Measurements from ENCODE around the gene NALF2. TPM values are rescaled to one million over a fixed set of nuclear protein-coding genes. Genes with fewer than 3 reads are reported as not detected.

The NALF2 gene
- total and polyA plus RNA-seq, 2 of the 13 experiments (the other 11 are each of a cell fraction or from before 2014, with no cell fraction given) = 2.2 to 4.0 TPM

DNA sequence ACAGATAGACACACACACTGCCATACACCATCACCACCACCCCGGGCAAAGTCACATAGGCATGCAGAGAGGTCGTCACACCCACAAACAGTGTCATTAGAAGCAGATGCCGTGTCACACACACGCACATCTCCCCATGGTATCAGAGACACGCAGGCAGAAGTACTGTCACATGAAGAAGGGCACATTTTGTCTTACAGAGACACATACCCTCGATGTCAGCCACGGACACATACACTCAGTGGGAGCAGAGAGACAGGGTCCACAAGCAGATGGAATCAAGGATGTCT, 3.3 kb downstream of the NALF2 start:
- no TSS peak for BruUV-seq (replicated peaks)
- ATAC-seq (no peak), DNase-seq (ENCODE audit: low spot score) (no peak), FAIRE-seq (no peak)
- ChIA-PET CTCF (ENCODE audit: low intra/inter-chr PET ratio, low total read pairs) (no interaction called here), POLR2A (no interaction called here)
- Histone ChIP-seq H3K27ac (ENCODE audit: extremely low read length, insufficient read depth, low read length) (no peak overlapping the region), H3K79me2 (ENCODE audit: insufficient read depth, low read length) (peaks cover 6% of the 10 kb centered on the region), H3K9ac (ENCODE audit: insufficient read depth, low read depth, low read length) (no peak overlapping the region), H3K36me3 (replicated peaks in 1 of 2; ENCODE audit: control insufficient read depth in 1 of 2, insufficient read depth in 2 of 2, low read length in 2 of 2) (no peaks in the 10 kb centered on the region; a peak in 1 of 5 replicates), H3K9me3 (ENCODE audit: low read length) (no peaks in the 10 kb centered on the region), H4K20me1 (ENCODE audit: insufficient read depth, low read length) (0 out of 2 replicates have a peak, but pooled peaks cover 3% of the 10 kb centered on the region), H3K4me3 (replicated peaks in 1 of 3; ENCODE audit: insufficient read depth in 1 of 3, low read depth in 2 of 3, low read length in 3 of 3) (no peak overlapping the region), H3K27me3 (ENCODE audit: control insufficient read depth in 1 of 2, insufficient read depth in 2 of 2, low read length in 2 of 2) (no peaks in the 10 kb centered on the region), H3K4me2 (ENCODE audit: low read depth, low read length) (peak overlapping the region; percentile 61), H3K4me1 (ENCODE audit: insufficient read depth, low read length) (peaks cover 30% of the 10 kb centered on the region), H2AFZ (ENCODE audit: low read length) (no peak overlapping the region)
- intact Hi-C loops (cut with micrococcal nuclease; ENCODE audit: unreplicated experiment) = no loop called here
- in situ Hi-C loops (cut with HindIII; ENCODE audit: extremely low pct_ligation_motif_present, low pct_unique_long_range_greater_than_20kb) = no loop called here
- TF ChIP-seq ZNF44 (CRISPR knock-in tag; IDR thresholded peaks at IDR 0.05) = no peak
- TF ChIP-seq ADNP (CRISPR knock-in tag; IDR thresholded peaks at IDR 0.05) = no peak
- no peak for TF ChIP-seq MATR3 (CRISPR knock-in tag; IDR thresholded peaks at IDR 0.05)
- no peak for TF ChIP-seq ZNF432 (CRISPR knock-in tag; IDR thresholded peaks at IDR 0.05; ENCODE audit: borderline replicate concordance)
- TF ChIP-seq SSRP1 (CRISPR knock-in tag; IDR thresholded peaks at IDR 0.05) = no peak
- TF ChIP-seq NONO (IDR thresholded peaks at IDR 0.05) = no peak
- TF ChIP-seq NONO (CRISPR knock-in tag; conservative IDR thresholded peaks at IDR 0.05) = no peak
- no peak for TF ChIP-seq MTA1 (CRISPR knock-in tag; IDR thresholded peaks at IDR 0.05; ENCODE audit: borderline replicate concordance)
- 90% methylated on average over 7 of the region's 7 CpGs for WGBS (ENCODE audit: low lambda C conversion rate)

DNA sequence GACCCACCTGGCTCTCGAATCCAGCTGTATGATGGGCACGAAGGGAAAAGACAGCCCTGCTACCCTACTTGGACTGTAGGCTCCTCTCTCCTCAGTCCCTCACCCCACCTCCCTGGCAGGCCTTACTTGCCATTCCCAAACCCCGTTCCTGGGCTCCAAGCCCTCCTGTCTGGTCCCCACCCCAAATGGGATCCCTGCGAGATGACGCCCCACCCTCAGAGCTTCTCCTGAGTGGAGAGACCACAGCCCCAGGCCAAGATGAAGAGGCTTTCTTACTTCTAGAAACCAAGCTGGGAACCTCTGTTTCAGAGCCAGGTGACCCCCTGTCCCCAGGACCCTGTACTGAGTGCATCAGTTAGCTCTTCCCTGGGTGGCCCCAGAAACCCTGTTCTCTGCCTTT, 4.5 kb downstream of the NALF2 start:
- H3K9me3 ChIP-seq (ENCODE audit: low read length) = no peaks in the 10 kb centered on the region
- CTCF ChIA-PET (ENCODE audit: low intra/inter-chr PET ratio, low total read pairs) = no interaction called here
- H2AFZ ChIP-seq (ENCODE audit: low read length) = no peak overlapping the region
- in situ Hi-C loops (cut with HindIII; ENCODE audit: extremely low pct_ligation_motif_present, low pct_unique_long_range_greater_than_20kb) (no loop called here), intact Hi-C loops (cut with micrococcal nuclease; ENCODE audit: unreplicated experiment) (no loop called here)
- H3K36me3 ChIP-seq (replicated peaks in 1 of 2; ENCODE audit: control insufficient read depth in 1 of 2, insufficient read depth in 2 of 2, low read length in 2 of 2) = no peaks in the 10 kb centered on the region; a peak in 2 of 5 replicates
- DNase-seq (ENCODE audit: low spot score) (no peak), FAIRE-seq (no peak), ATAC-seq (no peak)
- H4K20me1 ChIP-seq (ENCODE audit: insufficient read depth, low read length) = 0 out of 2 replicates have a peak, but pooled peaks cover 3% of the 10 kb centered on the region
- no peak overlapping the region for H3K27ac ChIP-seq (ENCODE audit: extremely low read length, insufficient read depth, low read length)
- no TSS peak for BruUV-seq (replicated peaks)
- H3K79me2 ChIP-seq (ENCODE audit: insufficient read depth, low read length) = peaks cover 6% of the 10 kb centered on the region
- H3K4me3 ChIP-seq (replicated peaks in 1 of 3; ENCODE audit: insufficient read depth in 1 of 3, low read depth in 2 of 3, low read length in 3 of 3) = no peak overlapping the region
- POLR2A ChIA-PET = no interaction called here
- 90% methylated on average over 4 of the region's 5 CpGs for WGBS (ENCODE audit: low lambda C conversion rate)
- peaks cover 20% of the 10 kb centered on the region for H3K4me1 ChIP-seq (ENCODE audit: insufficient read depth, low read length)
- TF ChIP-seq ZNF614 (CRISPR knock-in tag; IDR thresholded peaks at IDR 0.05; ENCODE audit: borderline replicate concordance) (no peak), ZNF30 (CRISPR knock-in tag; IDR thresholded peaks at IDR 0.05) (no peak), ZNF329 (CRISPR knock-in tag; IDR thresholded peaks at IDR 0.05; ENCODE audit: low read depth) (no peak), ZNF564 (CRISPR knock-in tag; IDR thresholded peaks at IDR 0.05) (no peak), ZNF660 (CRISPR knock-in tag; IDR thresholded peaks at IDR 0.05; ENCODE audit: borderline replicate concordance, low read depth) (no peak)
- TF ChIP-seq, protein P1, sequence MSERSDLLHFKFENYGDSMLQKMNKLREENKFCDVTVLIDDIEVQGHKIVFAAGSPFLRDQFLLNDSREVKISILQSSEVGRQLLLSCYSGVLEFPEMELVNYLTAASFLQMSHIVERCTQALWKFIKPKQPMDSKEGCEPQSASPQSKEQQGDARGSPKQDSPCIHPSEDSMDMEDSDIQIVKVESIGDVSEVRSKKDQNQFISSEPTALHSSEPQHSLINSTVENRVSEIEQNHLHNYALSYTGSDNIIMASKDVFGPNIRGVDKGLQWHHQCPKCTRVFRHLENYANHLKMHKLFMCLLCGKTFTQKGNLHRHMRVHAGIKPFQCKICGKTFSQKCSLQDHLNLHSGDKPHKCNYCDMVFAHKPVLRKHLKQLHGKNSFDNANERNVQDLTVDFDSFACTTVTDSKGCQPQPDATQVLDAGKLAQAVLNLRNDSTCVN (CRISPR knock-in tag; IDR thresholded peaks at IDR 0.05; ENCODE audit: borderline replicate concordance) = no peak
- TF ChIP-seq, protein P2, sequence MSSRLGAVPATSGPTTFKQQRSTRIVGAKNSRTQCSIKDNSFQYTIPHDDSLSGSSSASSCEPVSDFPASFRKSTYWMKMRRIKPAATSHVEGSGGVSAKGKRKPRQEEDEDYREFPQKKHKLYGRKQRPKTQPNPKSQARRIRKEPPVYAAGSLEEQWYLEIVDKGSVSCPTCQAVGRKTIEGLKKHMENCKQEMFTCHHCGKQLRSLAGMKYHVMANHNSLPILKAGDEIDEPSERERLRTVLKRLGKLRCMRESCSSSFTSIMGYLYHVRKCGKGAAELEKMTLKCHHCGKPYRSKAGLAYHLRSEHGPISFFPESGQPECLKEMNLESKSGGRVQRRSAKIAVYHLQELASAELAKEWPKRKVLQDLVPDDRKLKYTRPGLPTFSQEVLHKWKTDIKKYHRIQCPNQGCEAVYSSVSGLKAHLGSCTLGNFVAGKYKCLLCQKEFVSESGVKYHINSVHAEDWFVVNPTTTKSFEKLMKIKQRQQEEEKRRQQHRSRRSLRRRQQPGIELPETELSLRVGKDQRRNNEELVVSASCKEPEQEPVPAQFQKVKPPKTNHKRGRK (CRISPR knock-in tag; IDR thresholded peaks at IDR 0.05) = no peak
- no peak overlapping the region for H3K9ac ChIP-seq (ENCODE audit: insufficient read depth, low read depth, low read length)
- H3K4me2 ChIP-seq (ENCODE audit: low read depth, low read length) = no peak overlapping the region
- no peaks in the 10 kb centered on the region for H3K27me3 ChIP-seq (ENCODE audit: control insufficient read depth in 1 of 2, insufficient read depth in 2 of 2, low read length in 2 of 2)

Data from HepG2 (cell line).